ENCODE measurements around the gene PAF1. TPM values are rescaled to one million over a fixed set of nuclear protein-coding genes. Genes with fewer than 3 reads are reported as not detected.
A peak's percentile ranks its signal among the peaks of the same experiment; 100 is the strongest.

The PAF1 gene
- total RNA-seq, 1 donor from 2014 or later = 33.3 TPM

- no peaks in the 10 kb centered on the region for H3K27me3 ChIP-seq
- no peak for TF ChIP-seq CTCF (IDR thresholded peaks at IDR 0.05)
- H3K9me3 ChIP-seq = no peaks in the 10 kb centered on the region
- intact Hi-C loops (cut with DNase I) = no loop called here
- peak overlapping the region; percentile 99 for H3K27ac ChIP-seq
- H3K4me1 ChIP-seq = peaks cover 57% of the 10 kb centered on the region
- peaks cover 5% of the 10 kb centered on the region for H3K36me3 ChIP-seq
- H3K4me3 ChIP-seq = no peak overlapping the region
- DNase-seq (no peak), ATAC-seq (no peak)
Measured at GRCh38 chr19:39401070-39401548, 10.2 kb upstream of the PAF1 start.

- Histone ChIP-seq H3K4me3 (no peak overlapping the region), H3K27ac (peak overlapping the region; percentile 92), H3K27me3 (no peaks in the 10 kb centered on the region), H3K9me3 (no peaks in the 10 kb centered on the region), H3K36me3 (peaks cover 10% of the 10 kb centered on the region), H3K4me1 (peaks cover 47% of the 10 kb centered on the region)
- TF ChIP-seq CTCF (IDR thresholded peaks at IDR 0.05) = no peak
- no peak for ATAC-seq
- no peak for DNase-seq
- intact Hi-C loops (cut with DNase I) = no loop called here
Measured at GRCh38 chr19:39400061-39400460, 9.2 kb upstream of the PAF1 start.

- peaks cover 44% of the 10 kb centered on the region for H3K4me1 ChIP-seq
- H3K4me3 ChIP-seq = no peak overlapping the region
- no peak for DNase-seq
- intact Hi-C loops (cut with DNase I) = no loop called here
- H3K9me3 ChIP-seq = no peaks in the 10 kb centered on the region
- no peak for ATAC-seq
- H3K27me3 ChIP-seq = no peaks in the 10 kb centered on the region
- no peak for TF ChIP-seq CTCF (IDR thresholded peaks at IDR 0.05)
- H3K27ac ChIP-seq = peak overlapping the region; percentile 92
- H3K36me3 ChIP-seq = peaks cover 14% of the 10 kb centered on the region
Measured at GRCh38 chr19:39399668-39400050, 8.8 kb upstream of the PAF1 start.

- no peaks in the 10 kb centered on the region for H3K9me3 ChIP-seq
- intact Hi-C loops (cut with DNase I) = no loop called here
- DNase-seq (peak; percentile 87), ATAC-seq (peak; percentile 47)
- no peaks in the 10 kb centered on the region for H3K27me3 ChIP-seq
- H3K4me1 ChIP-seq = peaks cover 38% of the 10 kb centered on the region
- peak overlapping the region; percentile 92 for H3K27ac ChIP-seq
- peak overlapping the region; percentile 19 for H3K4me3 ChIP-seq
- no peak for TF ChIP-seq CTCF (IDR thresholded peaks at IDR 0.05)
- peaks cover 26% of the 10 kb centered on the region for H3K36me3 ChIP-seq
Measured at GRCh38 chr19:39398297-39398864, 7.5 kb upstream of the PAF1 start.

GRCh38 chr19:39397360-39398296 is 6.7 kb upstream of the PAF1 start:
- Histone ChIP-seq H3K9me3 (no peaks in the 10 kb centered on the region), H3K27ac (peak overlapping the region; percentile 92), H3K4me3 (peak overlapping the region; percentile 19), H3K36me3 (peaks cover 32% of the 10 kb centered on the region), H3K27me3 (no peaks in the 10 kb centered on the region), H3K4me1 (peaks cover 38% of the 10 kb centered on the region)
- intact Hi-C loops (cut with DNase I) = no loop called here
- DNase-seq (peak; percentile 95), ATAC-seq (peak; percentile 86)
- TF ChIP-seq CTCF (IDR thresholded peaks at IDR 0.05) = peak; percentile 96

Data from upper lobe of right lung (tissue), 1 donor.